HL-60 (cell line): ENCODE measurements around the gene EPN3.

Experiments used
- CTCF ChIP-seq: IDR thresholded peaks from one replicate; pipeline ENCODE4 v1.5.1; 2011; ENCODE audit warnings: low read length, control low read depth, inconsistent platforms; ENCODE audit not compliant: insufficient read depth
- POLR2AphosphoS5 ChIP-seq: IDR thresholded peaks from 2 replicates; pipeline ENCODE4 v1.6.1; 2012; ENCODE audit warnings: low read depth
- SPI1 ChIP-seq: IDR thresholded peaks from 2 replicates; pipeline ENCODE4 v1.6.1; 2012; ENCODE audit warnings: low read depth, mild to moderate bottlenecking, borderline replicate concordance

DNA sequence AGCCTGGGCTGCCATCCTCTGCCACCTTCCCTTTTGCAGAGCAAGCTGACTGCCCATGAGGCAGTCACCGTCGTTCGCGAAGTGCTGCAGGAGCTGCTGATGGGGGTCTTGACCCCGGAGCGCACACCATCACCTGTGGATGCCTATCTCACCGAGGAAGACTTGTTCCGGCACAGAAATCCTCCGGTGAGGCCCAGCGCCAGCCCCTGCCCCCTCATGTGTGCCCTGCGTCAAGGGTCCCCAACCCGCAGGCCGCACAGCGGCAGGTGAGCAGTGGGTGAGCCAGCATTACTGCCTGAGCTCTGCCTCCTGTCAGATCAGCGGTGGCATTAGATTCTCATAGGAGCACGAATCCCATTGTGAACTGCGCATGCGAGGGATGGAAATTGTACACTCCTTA is 7.7 kb upstream of the EPN3 start:
- TF ChIP-seq CTCF (no peak), POLR2AphosphoS5 (no peak), SPI1 (no peak)
